K562 (cell line): ENCODE measurements around the gene ATOH8.

Experiments used
- GTF2A2 ChIP-seq: IDR thresholded peaks from 2 replicates; pipeline ENCODE4 v1.6.1; 2016; ENCODE audit warnings: mild to moderate bottlenecking, missing genetic modification characterization, missing compliant biosample characterization
- JUND ChIP-seq, 2 experiments: IDR thresholded peaks; 2 replicates in 1 of 2; 3 replicates in 1 of 2; pipeline ENCODE4 v1.6.1; 2011; ENCODE audit warnings: borderline replicate concordance in 2 of 2, low read depth in 2 of 2, low read length in 2 of 2, improper control_type of control experiment in 1 of 2, missing biosample characterization in 1 of 2, missing genetic modification characterization in 1 of 2, missing genetic modification reagents in 1 of 2
- MYNN ChIP-seq, 2 experiments: sonication (generic); formaldehyde crosslinking in 1 of 2; IDR thresholded peaks; 2 replicates each; pipeline versions ENCODE4 v1.5.0 to v1.6.1; 2016 to 2020; ENCODE audit warnings: antibody characterized with exemption in 1 of 2, missing genetic modification reagents in 1 of 2
- NCOR1 ChIP-seq: fragments of 450-650 bp; IDR thresholded peaks from 2 replicates; pipeline ENCODE4 v1.6.1; 2016; ENCODE audit warnings: mild to moderate bottlenecking, moderate library complexity
- NFRKB ChIP-seq: fragments of 450-650 bp; IDR thresholded peaks from 2 replicates; pipeline ENCODE4 v1.6.1; 2016; ENCODE audit warnings: low read depth
- POLR2A ChIP-seq: fragments of 450-650 bp; conservative IDR thresholded peaks from 2 replicates; pipeline ENCODE4 v1.6.1; 2016
- SIN3B ChIP-seq: fragments of 450-650 bp; IDR thresholded peaks from 2 replicates; pipeline ENCODE4 v1.6.1; 2017; ENCODE audit warnings: low read depth, mild to moderate bottlenecking, moderate library complexity
- SMAD3 ChIP-seq: fragments of 450-650 bp; formaldehyde crosslinking; conservative IDR thresholded peaks from 2 replicates; pipeline ENCODE4 v1.4.0; 2020; ENCODE audit warnings: mild to moderate bottlenecking
- SRSF3 ChIP-seq: fragments of 200-400 bp; formaldehyde crosslinking; IDR thresholded peaks from 2 replicates; pipeline ENCODE4 v1.6.1; 2016; ENCODE audit warnings: mild to moderate bottlenecking, low read length, moderate library complexity; ENCODE audit not compliant: insufficient read depth
- ZBTB11 ChIP-seq, 3 experiments: fragments of 200-800 bp in 1 of 3; fragments of 250-450 bp in 1 of 3; fragments of 450-650 bp in 1 of 3; sonication (Bioruptor Pico) in 1 of 3; sonication (Bioruptor generic) in 1 of 3; formaldehyde crosslinking in 1 of 3; IDR thresholded peaks; 2 replicates each; pipeline versions ENCODE4 v1.6.1 to v1.8.0; 2016 to 2022; ENCODE audit warnings: mild to moderate bottlenecking in 2 of 3, missing genetic modification characterization in 2 of 3, missing compliant biosample characterization in 1 of 3, moderate library complexity in 1 of 3
- ZBTB26 ChIP-seq: fragments of 450-650 bp; formaldehyde crosslinking; IDR thresholded peaks from 2 replicates; pipeline ENCODE4 v1.4.0; 2022; ENCODE audit warnings: missing genetic modification characterization
- ZBTB34 ChIP-seq: fragments of 250-450 bp; sonication (Bioruptor Pico); IDR thresholded peaks from 2 replicates; pipeline ENCODE4 v1.8.0; 2021; ENCODE audit warnings: mild to moderate bottlenecking, moderate library complexity
- TF ChIP-seq, protein P1 (sequence below), 3 experiments: IDR thresholded peaks in 2 of 3; conservative IDR thresholded peaks in 1 of 3; 2 replicates each; pipeline ENCODE4 v1.5.1; 2011 to 2012; ENCODE audit warnings: low read length in 3 of 3, mild to moderate bottlenecking in 3 of 3, control low read depth in 2 of 3, improper control_type of control experiment in 1 of 3, inconsistent platforms in 1 of 3, low read depth in 1 of 3, mixed read lengths in 1 of 3, moderate library complexity in 1 of 3; ENCODE audit not compliant: insufficient read depth in 2 of 3

GRCh38 chr2:85819811-85820510, 66.2 kb downstream of the ATOH8 start:
- TF ChIP-seq NCOR1 (no peak), SIN3B (no peak), ZBTB11 (CRISPR knock-in tag; IDR thresholded peaks at IDR 0.05) (no peak), GTF2A2 (tag) (no peak), SMAD3 (CRISPR knock-in tag) (no peak), SRSF3 (no peak), NFRKB (no peak), MYNN (IDR thresholded peaks at IDR 0.05) (no peak), MYNN (CRISPR knock-in tag; IDR thresholded peaks at IDR 0.05) (no peak), ZBTB26 (no peak), ZBTB34 (CRISPR knock-in tag) (no peak), POLR2A (no peak), JUND (IDR thresholded peaks at IDR 0.05; ENCODE audit: borderline replicate concordance, low read depth, low read length) (no peak), JUND (tag; IDR thresholded peaks at IDR 0.05; ENCODE audit: borderline replicate concordance, low read depth, low read length) (no peak)
- TF ChIP-seq, protein P1, sequence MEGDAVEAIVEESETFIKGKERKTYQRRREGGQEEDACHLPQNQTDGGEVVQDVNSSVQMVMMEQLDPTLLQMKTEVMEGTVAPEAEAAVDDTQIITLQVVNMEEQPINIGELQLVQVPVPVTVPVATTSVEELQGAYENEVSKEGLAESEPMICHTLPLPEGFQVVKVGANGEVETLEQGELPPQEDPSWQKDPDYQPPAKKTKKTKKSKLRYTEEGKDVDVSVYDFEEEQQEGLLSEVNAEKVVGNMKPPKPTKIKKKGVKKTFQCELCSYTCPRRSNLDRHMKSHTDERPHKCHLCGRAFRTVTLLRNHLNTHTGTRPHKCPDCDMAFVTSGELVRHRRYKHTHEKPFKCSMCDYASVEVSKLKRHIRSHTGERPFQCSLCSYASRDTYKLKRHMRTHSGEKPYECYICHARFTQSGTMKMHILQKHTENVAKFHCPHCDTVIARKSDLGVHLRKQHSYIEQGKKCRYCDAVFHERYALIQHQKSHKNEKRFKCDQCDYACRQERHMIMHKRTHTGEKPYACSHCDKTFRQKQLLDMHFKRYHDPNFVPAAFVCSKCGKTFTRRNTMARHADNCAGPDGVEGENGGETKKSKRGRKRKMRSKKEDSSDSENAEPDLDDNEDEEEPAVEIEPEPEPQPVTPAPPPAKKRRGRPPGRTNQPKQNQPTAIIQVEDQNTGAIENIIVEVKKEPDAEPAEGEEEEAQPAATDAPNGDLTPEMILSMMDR (IDR thresholded peaks at IDR 0.05 in 2 of 3, conservative IDR thresholded peaks at IDR 0.05 in 1 of 3; ENCODE audit: insufficient read depth in 2 of 3, low read depth in 1 of 3, low read length in 3 of 3): no peak
